IPS-20b (cell line): ENCODE measurements around the gene PRKAA2.

Experiments used
- H3K27ac ChIP-seq: one replicate; pipeline ENCODE4 v1.5.1; 2013; ENCODE audit warnings: low read length
- H3K27me3 ChIP-seq: 2 replicates; pipeline ENCODE4 v1.6.1; 2013; ENCODE audit warnings: mild to moderate bottlenecking, low read length, inconsistent platforms; ENCODE audit not compliant: insufficient read depth
- H3K36me3 ChIP-seq: 2 replicates; pipeline ENCODE4 v1.6.1; 2013; ENCODE audit warnings: low read depth, mild to moderate bottlenecking, inconsistent platforms, low read length, moderate library complexity; ENCODE audit not compliant: insufficient read depth
- H3K4me1 ChIP-seq: 2 replicates; pipeline ENCODE4 v1.6.1; 2013; ENCODE audit warnings: mild to moderate bottlenecking, control low read depth, inconsistent platforms, low read length, moderate library complexity; ENCODE audit not compliant: insufficient read depth
- H3K4me3 ChIP-seq: 2 replicates; pipeline ENCODE4 v1.5.1; 2013; ENCODE audit warnings: mild to moderate bottlenecking, low read length, inconsistent platforms
- H3K9ac ChIP-seq: 2 replicates; pipeline ENCODE4 v1.6.1; 2013; ENCODE audit warnings: low read depth, mild to moderate bottlenecking, inconsistent platforms, low read length, moderate library complexity
- H3K9me3 ChIP-seq: 2 replicates; pipeline ENCODE4 v1.6.1; 2013; ENCODE audit warnings: mild to moderate bottlenecking, low read depth, low read length, inconsistent platforms; ENCODE audit not compliant: insufficient read depth

PRKAA2 gene

DNA sequence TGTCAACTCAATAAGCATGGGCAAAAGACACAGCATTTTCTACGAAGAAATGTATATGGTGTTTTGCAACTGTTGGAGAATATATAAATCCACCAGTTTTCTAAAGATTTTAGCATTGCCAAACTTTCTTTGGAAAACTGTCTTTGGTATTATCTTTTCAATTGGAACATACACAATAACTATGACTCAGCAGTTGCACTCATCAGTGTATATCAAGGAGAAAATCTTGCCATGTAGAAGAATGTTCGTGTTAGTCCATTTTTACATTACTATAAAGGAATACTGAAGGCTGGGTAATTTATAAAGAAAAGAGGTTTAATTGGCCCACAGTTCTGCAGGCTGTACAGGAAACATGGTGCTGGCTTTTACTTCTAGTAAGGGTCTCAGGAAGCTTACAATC, 41.1 kb downstream of the PRKAA2 start:
- Histone ChIP-seq H3K27me3 (no peaks in the 10 kb centered on the region), H3K27ac (no peak overlapping the region), H3K36me3 (no peaks in the 10 kb centered on the region; the same call in 1 of the 2 replicates), H3K4me3 (no peak overlapping the region), H3K9ac (no peak overlapping the region), H3K9me3 (no peaks in the 10 kb centered on the region), H3K4me1 (peaks cover 5% of the 10 kb centered on the region; the same call in 1 of the 2 replicates)

DNA sequence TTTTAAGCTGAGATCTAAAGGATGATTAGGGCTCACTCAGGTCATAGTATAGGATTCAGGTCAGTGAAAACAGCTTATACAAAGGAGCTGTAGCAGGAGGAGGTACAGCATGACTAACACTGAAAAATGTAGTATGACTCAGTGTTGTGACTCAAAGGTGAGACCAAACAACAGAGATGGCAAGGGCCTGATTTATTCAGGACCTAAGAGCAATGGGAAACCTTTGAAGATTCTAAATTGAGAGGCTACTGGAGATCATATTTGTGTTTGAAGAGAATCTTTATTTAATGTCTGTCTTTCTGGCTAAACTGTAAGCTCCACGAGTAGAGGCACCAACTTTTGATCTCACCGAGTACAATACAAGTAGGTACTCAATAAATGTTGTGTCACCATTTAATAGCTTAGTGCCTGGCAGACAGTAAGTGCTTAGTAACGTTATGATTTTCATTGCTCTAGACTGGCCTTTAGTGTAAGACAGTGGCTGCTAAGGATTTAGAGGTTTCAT, 43.5 kb downstream of the PRKAA2 start:
- Histone ChIP-seq H3K4me1 (peaks cover 5% of the 10 kb centered on the region; the same call in 1 of the 2 replicates), H3K27me3 (no peaks in the 10 kb centered on the region), H3K9me3 (no peaks in the 10 kb centered on the region), H3K27ac (no peak overlapping the region), H3K4me3 (no peak overlapping the region), H3K36me3 (no peaks in the 10 kb centered on the region; the same call in 1 of the 2 replicates), H3K9ac (no peak overlapping the region)

DNA sequence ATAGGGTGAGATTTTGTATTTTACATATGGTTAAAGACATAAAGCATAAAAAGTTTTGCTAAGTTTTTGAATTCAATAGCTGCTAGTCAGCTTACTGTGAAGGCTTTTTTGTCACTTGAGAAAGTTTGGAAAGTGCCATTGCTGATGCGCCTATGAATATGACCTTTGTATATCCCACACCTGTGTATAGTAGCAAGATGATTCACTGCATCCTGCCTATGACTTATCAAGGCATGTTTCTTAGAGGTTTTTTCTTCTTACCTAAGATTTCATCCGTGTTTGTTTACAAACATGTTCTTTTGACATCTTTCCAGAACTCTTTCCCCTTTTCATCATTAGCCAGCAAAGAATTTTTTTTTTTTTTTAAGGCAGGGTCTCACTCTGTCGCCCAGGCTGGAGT, 51.5 kb downstream of the PRKAA2 start:
- H3K9me3 ChIP-seq: peaks cover 5% of the 10 kb centered on the region; the same call in 1 of the 2 replicates
- H3K36me3 ChIP-seq: peaks cover 3% of the 10 kb centered on the region; the same call in 1 of the 2 replicates
- H3K27me3 ChIP-seq: no peaks in the 10 kb centered on the region
- H3K4me1 ChIP-seq: no peaks in the 10 kb centered on the region
- no peak overlapping the region for H3K4me3 ChIP-seq
- no peak overlapping the region for H3K27ac ChIP-seq
- no peak overlapping the region for H3K9ac ChIP-seq

DNA sequence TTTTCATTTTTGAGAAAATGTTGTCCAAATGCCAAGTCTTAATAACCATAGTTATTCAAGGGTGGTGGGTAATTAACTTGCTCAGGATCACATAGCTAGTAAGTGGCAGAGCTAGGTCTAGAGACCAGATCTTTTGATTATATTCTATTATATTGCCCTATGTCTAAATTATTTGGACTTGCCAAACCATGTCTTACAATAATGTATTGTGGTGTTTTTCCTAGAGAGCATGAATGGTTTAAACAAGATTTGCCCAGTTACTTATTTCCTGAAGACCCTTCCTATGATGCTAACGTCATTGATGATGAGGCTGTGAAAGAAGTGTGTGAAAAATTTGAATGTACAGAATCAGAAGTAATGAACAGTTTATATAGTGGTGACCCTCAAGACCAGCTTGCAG, 58.6 kb downstream of the PRKAA2 start:
- no peaks in the 10 kb centered on the region for H3K4me1 ChIP-seq
- no peak overlapping the region for H3K27ac ChIP-seq
- no peaks in the 10 kb centered on the region for H3K27me3 ChIP-seq
- peaks cover 5% of the 10 kb centered on the region; the same call in 1 of the 2 replicates for H3K9me3 ChIP-seq
- H3K36me3 ChIP-seq: peaks cover 37% of the 10 kb centered on the region; the same call in 1 of the 2 replicates
- H3K4me3 ChIP-seq: no peak overlapping the region
- no peak overlapping the region for H3K9ac ChIP-seq

DNA sequence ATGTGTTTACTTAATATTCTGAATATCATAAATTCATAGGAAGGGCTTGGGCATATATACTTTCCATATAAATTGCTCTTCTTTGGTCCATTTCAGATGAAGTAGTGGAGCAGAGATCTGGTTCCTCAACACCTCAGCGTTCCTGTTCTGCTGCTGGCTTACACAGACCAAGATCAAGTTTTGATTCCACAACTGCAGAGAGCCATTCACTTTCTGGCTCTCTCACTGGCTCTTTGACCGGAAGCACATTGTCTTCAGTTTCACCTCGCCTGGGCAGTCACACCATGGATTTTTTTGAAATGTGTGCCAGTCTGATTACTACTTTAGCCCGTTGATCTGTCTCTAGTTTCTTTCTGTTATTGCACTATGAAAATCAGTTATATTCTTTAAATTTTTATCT, 62.3 kb downstream of the PRKAA2 start:
- Histone ChIP-seq H3K36me3 (peaks cover 34% of the 10 kb centered on the region; the same call in 1 of the 2 replicates), H3K27me3 (no peaks in the 10 kb centered on the region), H3K9ac (no peak overlapping the region), H3K4me1 (no peaks in the 10 kb centered on the region), H3K9me3 (no peaks in the 10 kb centered on the region), H3K27ac (no peak overlapping the region), H3K4me3 (no peak overlapping the region)

DNA sequence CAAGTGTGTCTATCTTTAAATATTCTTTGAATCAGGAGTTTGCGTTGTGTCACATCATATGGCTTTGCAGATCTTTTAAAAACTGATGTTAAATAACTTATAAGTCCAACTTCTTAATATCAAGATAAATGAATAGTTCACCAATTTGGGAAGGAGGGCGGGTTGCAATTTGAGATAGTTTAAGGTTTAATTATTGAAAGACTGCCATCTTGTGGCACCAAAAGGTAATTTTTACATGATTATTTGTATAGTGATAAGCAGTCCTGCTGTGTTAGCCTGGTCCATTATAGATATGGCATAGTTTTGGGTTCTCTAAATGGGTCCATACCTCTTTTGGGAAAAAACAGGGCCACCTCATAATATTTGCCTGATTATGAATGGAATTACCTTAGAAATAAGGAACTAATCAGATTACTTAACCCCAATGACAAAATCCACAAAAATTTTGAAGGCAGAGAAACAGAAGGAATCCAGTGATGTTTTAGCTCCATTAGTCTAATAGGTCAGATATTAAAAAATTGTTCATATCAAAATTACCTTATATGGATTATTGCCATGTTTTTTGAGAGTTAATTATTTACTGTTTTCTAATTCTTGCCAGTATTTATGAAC, 64.3 kb downstream of the PRKAA2 start:
- Histone ChIP-seq H3K36me3 (peaks cover 23% of the 10 kb centered on the region; the same call in 1 of the 2 replicates), H3K27ac (no peak overlapping the region), H3K4me1 (no peaks in the 10 kb centered on the region), H3K4me3 (no peak overlapping the region), H3K9ac (no peak overlapping the region), H3K9me3 (no peaks in the 10 kb centered on the region), H3K27me3 (no peaks in the 10 kb centered on the region)

DNA sequence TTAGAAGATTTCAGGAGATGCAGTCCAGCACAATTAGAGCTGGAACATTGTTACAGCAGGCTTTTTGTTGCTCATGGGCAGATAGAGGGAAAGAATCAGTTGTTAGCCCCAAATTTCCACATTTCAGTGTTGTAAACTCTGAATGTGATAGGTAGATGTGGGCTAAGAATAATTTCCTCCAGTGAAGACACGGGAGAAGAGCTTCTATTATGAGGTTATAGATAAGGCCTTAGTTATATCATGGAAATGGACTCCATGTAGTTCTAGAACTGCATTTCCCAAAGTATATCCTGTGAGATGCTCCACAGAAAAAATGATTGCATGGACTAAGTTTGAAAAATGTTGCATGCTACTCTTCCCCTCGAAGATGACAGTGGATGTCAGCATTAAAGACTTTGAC, 64.9 kb downstream of the PRKAA2 start:
- no peak overlapping the region for H3K27ac ChIP-seq
- H3K27me3 ChIP-seq: no peaks in the 10 kb centered on the region
- no peak overlapping the region for H3K4me3 ChIP-seq
- no peaks in the 10 kb centered on the region for H3K4me1 ChIP-seq
- H3K36me3 ChIP-seq: peaks cover 18% of the 10 kb centered on the region; the same call in 1 of the 2 replicates
- no peaks in the 10 kb centered on the region for H3K9me3 ChIP-seq
- H3K9ac ChIP-seq: no peak overlapping the region

DNA sequence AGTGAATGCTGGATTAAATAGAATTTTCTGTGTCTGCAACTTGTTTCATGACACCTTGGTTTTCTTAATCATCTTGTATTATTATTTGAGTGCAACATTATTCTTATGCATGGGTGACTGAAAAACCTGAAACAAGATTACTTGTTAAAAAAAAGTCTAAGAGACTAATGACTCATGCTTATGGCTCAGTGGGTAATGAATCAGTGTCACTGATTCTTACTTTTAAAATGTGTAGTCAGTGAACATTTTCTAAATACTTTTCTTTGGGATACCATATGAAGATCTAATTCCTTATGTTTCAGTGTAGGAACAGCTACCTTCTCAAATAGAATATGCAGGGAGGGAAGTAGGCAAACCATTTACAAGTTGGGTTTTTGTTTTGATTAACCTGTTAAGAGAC, 65.5 kb downstream of the PRKAA2 start:
- Histone ChIP-seq H3K27me3 (no peaks in the 10 kb centered on the region), H3K9ac (no peak overlapping the region), H3K4me1 (no peaks in the 10 kb centered on the region), H3K36me3 (peaks cover 18% of the 10 kb centered on the region; the same call in 1 of the 2 replicates), H3K9me3 (no peaks in the 10 kb centered on the region), H3K4me3 (no peak overlapping the region), H3K27ac (no peak overlapping the region)

DNA sequence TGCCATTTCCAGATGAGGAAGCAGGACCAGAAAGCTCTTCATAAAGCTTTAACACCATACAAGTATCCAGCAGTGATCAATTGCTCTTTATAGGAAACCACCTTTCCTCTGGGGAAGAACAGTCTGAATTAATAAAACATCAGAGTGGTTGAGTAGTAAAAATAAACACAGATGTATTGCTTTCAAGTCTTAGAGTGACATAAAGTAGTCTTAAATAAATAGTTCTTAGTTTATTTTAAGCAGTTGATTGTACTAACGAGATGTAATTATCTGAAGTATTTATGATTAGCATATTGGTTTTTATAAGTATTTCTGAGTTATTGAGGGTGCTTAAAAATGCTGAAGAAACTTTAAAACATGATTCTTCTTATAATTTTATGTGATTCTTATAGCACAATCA, 67.0 kb downstream of the PRKAA2 start:
- Histone ChIP-seq H3K36me3 (peaks cover 7% of the 10 kb centered on the region; the same call in 1 of the 2 replicates), H3K27me3 (no peaks in the 10 kb centered on the region), H3K9me3 (no peaks in the 10 kb centered on the region), H3K4me1 (no peaks in the 10 kb centered on the region), H3K27ac (no peak overlapping the region), H3K9ac (no peak overlapping the region), H3K4me3 (no peak overlapping the region)

DNA sequence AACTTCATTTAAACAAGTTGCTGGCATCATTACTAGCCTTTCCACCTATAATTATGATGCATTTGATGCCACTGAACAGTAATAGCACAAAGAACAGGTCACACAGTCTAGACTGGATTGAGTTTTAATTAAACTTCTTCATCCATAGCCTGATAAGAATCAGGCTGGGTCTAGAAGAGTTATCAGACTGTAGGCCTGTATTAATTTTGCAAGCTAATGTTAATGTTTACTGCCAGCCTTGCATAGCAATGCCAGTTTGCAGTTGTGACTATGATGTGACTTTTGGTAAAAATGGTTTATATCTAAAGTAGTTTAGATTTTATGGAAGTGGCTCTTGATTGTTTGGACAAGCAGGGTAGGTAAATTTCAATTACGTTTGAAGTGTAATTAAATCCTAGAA, 68.0 kb downstream of the PRKAA2 start:
- no peak overlapping the region for H3K27ac ChIP-seq
- H3K27me3 ChIP-seq: no peaks in the 10 kb centered on the region
- H3K9ac ChIP-seq: no peak overlapping the region
- H3K4me1 ChIP-seq: no peaks in the 10 kb centered on the region
- H3K36me3 ChIP-seq: no peaks in the 10 kb centered on the region
- no peak overlapping the region for H3K4me3 ChIP-seq
- H3K9me3 ChIP-seq: no peaks in the 10 kb centered on the region

DNA sequence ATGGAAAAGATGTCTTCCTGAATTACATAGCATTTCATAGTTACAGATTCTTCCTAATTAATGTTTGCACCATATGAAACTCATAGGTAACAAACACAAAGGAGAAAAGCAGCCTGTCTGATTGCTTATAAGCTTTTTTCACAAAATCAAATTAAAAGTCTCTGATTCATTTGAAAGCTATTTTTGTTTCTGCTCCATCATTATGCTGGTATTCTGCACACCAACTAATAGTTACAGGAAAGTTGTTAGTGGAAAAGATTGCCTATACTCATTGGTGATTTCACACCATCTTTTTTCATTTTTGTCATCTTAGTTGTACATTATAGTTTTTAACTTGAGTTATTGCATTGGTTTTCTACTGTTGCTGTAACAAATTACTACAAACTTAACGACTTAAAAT, 70.0 kb downstream of the PRKAA2 start:
- H3K9ac ChIP-seq: no peak overlapping the region
- no peaks in the 10 kb centered on the region for H3K36me3 ChIP-seq

DNA sequence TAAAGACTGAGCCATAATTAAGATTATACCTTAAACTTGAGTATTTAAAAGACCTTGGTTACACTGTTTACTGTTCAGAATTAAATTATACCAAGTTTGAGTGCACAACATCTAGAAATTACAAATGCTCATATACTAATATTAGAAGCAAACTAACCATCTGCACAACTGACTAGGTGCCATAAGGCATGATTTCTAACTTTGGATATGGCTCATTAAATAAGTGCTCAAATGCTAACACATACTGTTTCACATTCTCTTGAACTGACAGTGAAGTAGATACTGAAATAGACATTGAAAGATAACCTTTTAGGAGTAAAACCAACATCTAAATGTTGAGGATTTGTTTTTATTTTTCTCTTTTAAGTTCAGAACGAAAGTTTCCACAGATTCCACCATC, 74.1 kb downstream of the PRKAA2 start:
- Histone ChIP-seq H3K4me3 (no peak overlapping the region), H3K27ac (no peak overlapping the region), H3K9me3 (no peaks in the 10 kb centered on the region), H3K9ac (no peak overlapping the region), H3K27me3 (no peaks in the 10 kb centered on the region), H3K4me1 (no peaks in the 10 kb centered on the region), H3K36me3 (no peaks in the 10 kb centered on the region)

More for the DNA sequence above, 70.0 kb downstream of the PRKAA2 start:
- no peak overlapping the region for H3K27ac ChIP-seq
- no peak overlapping the region for H3K4me3 ChIP-seq
- no peaks in the 10 kb centered on the region for H3K27me3 ChIP-seq
- no peaks in the 10 kb centered on the region for H3K9me3 ChIP-seq
- H3K4me1 ChIP-seq: no peaks in the 10 kb centered on the region
